ENCODE data around the gene PCDHGA7. TPM values are rescaled to one million over a fixed set of nuclear protein-coding genes. Genes with fewer than 3 reads are reported as not detected.
"Not testable (repeated sequence)": the region's sequence is repeated elsewhere in the genome, so short reads cannot be mapped to it uniquely, and the experiment has no call there.

PCDHGA7 gene
- total RNA-seq, 2 experiments from 2014 or later: not detected

DNA sequence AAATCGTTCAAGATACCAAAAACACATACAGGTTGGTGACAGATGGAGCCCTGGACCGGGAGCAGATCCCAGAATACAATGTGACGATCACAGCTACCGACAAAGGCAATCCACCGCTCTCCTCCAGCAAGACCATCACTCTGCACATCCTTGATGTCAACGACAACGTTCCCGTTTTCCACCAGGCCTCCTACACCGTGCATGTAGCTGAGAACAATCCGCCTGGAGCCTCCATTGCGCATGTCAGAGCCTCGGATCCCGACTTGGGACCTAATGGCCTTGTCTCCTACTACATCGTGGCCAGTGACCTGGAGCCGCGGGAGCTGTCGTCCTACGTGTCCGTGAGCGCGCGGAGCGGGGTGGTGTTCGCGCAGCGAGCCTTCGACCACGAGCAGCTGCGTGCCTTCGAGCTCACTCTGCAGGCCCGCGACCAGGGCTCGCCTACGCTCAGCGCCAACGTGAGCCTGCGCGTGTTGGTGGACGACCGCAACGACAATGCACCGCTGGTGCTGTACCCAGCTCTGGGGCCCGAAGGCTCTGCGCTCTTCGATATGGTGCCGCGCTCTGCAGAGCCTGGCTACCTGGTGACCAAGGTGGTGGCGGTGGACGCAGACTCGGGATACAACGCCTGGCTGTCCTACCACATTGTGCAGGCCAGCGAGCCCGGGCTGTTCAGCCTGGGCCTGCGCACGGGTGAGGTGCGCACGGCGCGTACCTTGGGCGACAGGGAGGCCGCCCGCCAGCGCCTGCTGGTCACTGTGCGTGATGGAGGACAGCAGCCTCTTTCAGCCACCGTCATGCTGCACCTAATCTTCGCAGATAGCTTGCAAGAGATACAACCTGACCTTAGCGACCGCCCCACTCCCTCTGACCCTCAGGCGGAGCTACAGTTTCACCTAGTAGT, 10.7 kb upstream of the PCDHGA7 start:
- H3K9me3 Mint-ChIP-seq: peaks cover 19% of the 10 kb centered on the region
- H3K4me3 Mint-ChIP-seq: no peak overlapping the region
- POLR2A ChIA-PET: no interaction called here
- intact Hi-C loops (cut with DNase I, micrococcal nuclease): no loop called here
- CTCF ChIA-PET: interaction anchor here (2.7 kb wide), 1 partner anchor 51 kb away, joined by 11 read pairs; the partner anchor contains the start of gene TAF7
- H3K27ac ChIP-seq (ENCODE audit: low read depth in 1 of 2, low read length in 2 of 2): no peak overlapping the region
- peaks cover 34% of the 10 kb centered on the region for H3K36me3 Mint-ChIP-seq (ENCODE audit: low read depth)
- no peaks in the 10 kb centered on the region for H3K36me3 ChIP-seq (ENCODE audit: insufficient read depth, low read length)
- peaks cover 66 to 67% of the 10 kb centered on the region in 2 experiments for H3K27me3 ChIP-seq (ENCODE audit: control insufficient read depth in 1 of 2, insufficient read depth in 2 of 2, low read length in 2 of 2)
- H3K9me3 ChIP-seq (ENCODE audit: control insufficient read depth in 1 of 2, insufficient read depth in 1 of 2, low read length in 2 of 2): peaks cover 41 to 59% of the 10 kb centered on the region in 2 experiments
- no peak overlapping the region for H3K4me3 ChIP-seq (ENCODE audit: low read length)
- no peak for DNase-seq
- no peak for ATAC-seq (ENCODE audit: poor library complexity)
- H3K4me1 Mint-ChIP-seq (ENCODE audit: low read depth): peaks cover 11% of the 10 kb centered on the region
- H3K4me1 ChIP-seq (ENCODE audit: insufficient read depth, low read length): peaks cover 8% of the 10 kb centered on the region
- TF ChIP-seq CTCF (IDR thresholded peaks at IDR 0.05): no peak
- H3K27ac Mint-ChIP-seq: no peak overlapping the region
- peaks cover 82% of the 10 kb centered on the region for H3K27me3 Mint-ChIP-seq

DNA sequence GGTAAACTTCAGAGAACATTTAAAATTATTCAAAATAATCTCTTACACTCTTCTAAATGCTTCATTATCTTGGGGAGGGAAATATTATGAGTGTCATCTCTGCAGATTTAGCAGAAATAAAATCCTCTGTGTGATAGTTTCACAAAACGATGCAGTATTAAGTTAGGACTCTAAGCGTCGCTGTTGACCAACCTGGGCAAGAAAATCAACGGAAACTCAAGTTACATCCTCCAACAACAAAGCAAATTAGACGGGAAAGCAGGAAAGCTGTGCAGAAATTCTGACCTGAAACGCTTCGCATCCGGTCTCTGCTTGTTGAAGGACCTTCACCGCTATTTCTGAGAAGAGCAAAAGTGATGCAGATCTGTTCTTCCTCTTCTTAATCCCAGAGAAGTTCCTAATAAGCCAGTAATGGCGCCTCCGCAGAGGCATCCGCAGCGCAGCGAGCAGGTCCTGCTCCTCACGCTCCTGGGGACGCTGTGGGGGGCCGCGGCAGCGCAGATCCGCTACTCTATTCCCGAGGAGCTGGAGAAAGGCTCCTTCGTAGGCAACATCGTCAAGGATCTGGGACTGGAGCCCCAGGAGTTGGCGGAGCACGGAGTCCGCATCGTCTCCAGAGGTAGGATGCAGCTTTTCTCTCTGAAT, 8.7 kb upstream of the PCDHGA7 start, which contains the start of gene PCDHGA6:
Gene PCDHGA6 (plus strand): TSS at position 219 of the 645 bp plus-strand sequence. CDS start 193 bp downstream, at position 412.
- ChIA-PET POLR2A (no interaction called here), CTCF (interaction anchor here (1.1 to 1.3 kb wide), 2 partner anchors 38 to 147 kb away, joined by 3 read pairs; partner anchors contain the start of gene PCDHGA10)
- intact Hi-C loops (cut with DNase I, micrococcal nuclease): no loop called here
- H3K27ac ChIP-seq (ENCODE audit: low read depth in 1 of 2, low read length in 2 of 2): no peak within 1 kb of the TSS
- H3K36me3 Mint-ChIP-seq (ENCODE audit: low read depth): peaks cover 34% of the 10 kb centered on the region
- peaks cover 58 to 69% of the 10 kb centered on the region in 2 experiments for H3K27me3 ChIP-seq (ENCODE audit: control insufficient read depth in 1 of 2, insufficient read depth in 2 of 2, low read length in 2 of 2)
- peak within 1 kb of the TSS; percentile 1 for H3K4me3 ChIP-seq (ENCODE audit: low read length)
- TF ChIP-seq CTCF (IDR thresholded peaks at IDR 0.05): no peak
- no peaks in the 10 kb centered on the region for H3K36me3 ChIP-seq (ENCODE audit: insufficient read depth, low read length)
- DNase-seq (peak in 2 of 14 experiments; percentile 9 to 22), ATAC-seq (ENCODE audit: poor library complexity) (no peak)
- peaks cover 81% of the 10 kb centered on the region for H3K27me3 Mint-ChIP-seq
- peaks cover 49 to 56% of the 10 kb centered on the region in 2 experiments for H3K9me3 ChIP-seq (ENCODE audit: control insufficient read depth in 1 of 2, insufficient read depth in 1 of 2, low read length in 2 of 2)
- H3K4me1 ChIP-seq (ENCODE audit: insufficient read depth, low read length): peaks cover 8% of the 10 kb centered on the region
- peaks cover 17% of the 10 kb centered on the region for H3K9me3 Mint-ChIP-seq
- H3K4me3 Mint-ChIP-seq: no peak within 1 kb of the TSS
- no peak within 1 kb of the TSS for H3K27ac Mint-ChIP-seq
- peaks cover 11% of the 10 kb centered on the region for H3K4me1 Mint-ChIP-seq (ENCODE audit: low read depth)

DNA sequence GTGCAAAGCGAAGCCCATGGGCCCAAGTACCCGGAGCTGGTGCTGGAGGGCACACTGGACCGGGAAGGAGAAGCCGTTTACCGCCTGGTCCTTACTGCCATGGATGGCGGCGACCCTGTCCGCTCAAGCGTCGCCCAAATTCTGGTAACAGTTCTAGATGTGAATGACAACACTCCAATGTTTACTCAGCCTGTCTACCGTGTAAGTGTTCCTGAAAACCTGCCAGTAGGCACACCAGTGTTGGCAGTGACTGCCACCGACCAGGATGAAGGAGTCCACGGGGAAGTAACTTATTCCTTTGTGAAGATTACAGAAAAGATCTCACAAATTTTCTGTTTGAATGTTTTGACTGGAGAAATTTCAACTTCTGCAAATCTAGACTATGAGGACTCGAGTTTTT, 7.9 kb upstream of the PCDHGA7 start:
- Histone ChIP-seq H3K27ac (ENCODE audit: low read depth in 1 of 2, low read length in 2 of 2) (no peak overlapping the region), H3K36me3 (ENCODE audit: insufficient read depth, low read length) (no peaks in the 10 kb centered on the region), H3K4me1 (ENCODE audit: insufficient read depth, low read length) (peaks cover 8% of the 10 kb centered on the region), H3K27me3 (ENCODE audit: control insufficient read depth in 1 of 2, insufficient read depth in 2 of 2, low read length in 2 of 2) (peaks cover 52 to 63% of the 10 kb centered on the region in 2 experiments), H3K4me3 (ENCODE audit: low read length) (no peak overlapping the region), H3K9me3 (ENCODE audit: control insufficient read depth in 1 of 2, insufficient read depth in 1 of 2, low read length in 2 of 2) (peaks cover 49 to 56% of the 10 kb centered on the region in 2 experiments)
- Mint-ChIP-seq H3K36me3 (ENCODE audit: low read depth) (peaks cover 42% of the 10 kb centered on the region), H3K9me3 (peaks cover 16% of the 10 kb centered on the region), H3K4me3 (no peak overlapping the region), H3K27me3 (peaks cover 81% of the 10 kb centered on the region), H3K27ac (no peak overlapping the region), H3K4me1 (ENCODE audit: low read depth) (peaks cover 10% of the 10 kb centered on the region)
- ATAC-seq (ENCODE audit: poor library complexity) (no peak), DNase-seq (no peak)
- intact Hi-C loops (cut with DNase I, micrococcal nuclease): no loop called here
- ChIA-PET CTCF (interaction anchor here (1.1 to 1.3 kb wide), 2 partner anchors 37 to 146 kb away, joined by 3 read pairs; partner anchors contain the start of gene PCDHGA10), POLR2A (no interaction called here)
- no peak for TF ChIP-seq CTCF (IDR thresholded peaks at IDR 0.05)

GRCh38 chr5:141375444-141376155, 6.9 kb upstream of the PCDHGA7 start:
- peaks cover 80% of the 10 kb centered on the region for H3K27me3 Mint-ChIP-seq
- H3K36me3 ChIP-seq (ENCODE audit: insufficient read depth, low read length); H3K4me1 ChIP-seq (ENCODE audit: insufficient read depth, low read length); ATAC-seq (ENCODE audit: poor library complexity); H3K27ac ChIP-seq (ENCODE audit: low read depth in 1 of 2, low read length in 2 of 2); H3K4me3 ChIP-seq (ENCODE audit: low read length); CTCF ChIA-PET; DNase-seq; H3K4me3 Mint-ChIP-seq; POLR2A ChIA-PET; H3K27ac Mint-ChIP-seq; intact Hi-C loops (cut with DNase I, micrococcal nuclease); H3K4me1 Mint-ChIP-seq (ENCODE audit: low read depth): not testable (repeated sequence)
- H3K27me3 ChIP-seq (ENCODE audit: control insufficient read depth in 1 of 2, insufficient read depth in 2 of 2, low read length in 2 of 2): peaks cover 54 to 55% of the 10 kb centered on the region in 2 experiments
- peaks cover 10% of the 10 kb centered on the region for H3K9me3 Mint-ChIP-seq
- H3K9me3 ChIP-seq (ENCODE audit: control insufficient read depth in 1 of 2, insufficient read depth in 1 of 2, low read length in 2 of 2): peaks cover 48 to 51% of the 10 kb centered on the region in 2 experiments
- H3K36me3 Mint-ChIP-seq (ENCODE audit: low read depth): peaks cover 35% of the 10 kb centered on the region
